GM12874 (cell line): ENCODE results near the gene ABLIM3.

Experiments used
- TF ChIP-seq, protein P1 (sequence below): IDR thresholded peaks from 2 replicates; pipeline ENCODE4 v1.5.1; 2011; ENCODE audit warnings: low read depth, mild to moderate bottlenecking, control low read depth, low read length, moderate library complexity; ENCODE audit not compliant: insufficient read depth

Gene ABLIM3

DNA sequence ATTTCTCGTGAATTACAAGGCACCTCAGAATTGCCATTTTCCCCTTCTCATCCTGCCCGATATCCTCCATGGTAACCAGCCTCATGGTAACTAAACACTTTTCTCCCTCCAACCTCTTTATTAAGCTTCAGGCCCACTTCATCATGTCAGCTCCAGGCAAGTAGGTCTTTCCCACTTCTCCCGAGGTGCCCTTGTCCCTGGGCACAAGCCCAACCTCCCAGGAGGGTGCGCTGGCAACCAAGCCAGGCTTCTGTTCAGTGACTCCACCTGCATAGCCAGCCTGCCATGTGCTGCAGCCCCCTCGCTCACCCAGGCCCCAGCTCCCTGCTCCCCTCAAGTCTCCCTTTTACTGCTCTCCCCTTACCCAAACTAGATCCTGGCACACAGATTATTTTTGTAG, 83.0 kb downstream of the ABLIM3 start:
- TF ChIP-seq, protein P1, sequence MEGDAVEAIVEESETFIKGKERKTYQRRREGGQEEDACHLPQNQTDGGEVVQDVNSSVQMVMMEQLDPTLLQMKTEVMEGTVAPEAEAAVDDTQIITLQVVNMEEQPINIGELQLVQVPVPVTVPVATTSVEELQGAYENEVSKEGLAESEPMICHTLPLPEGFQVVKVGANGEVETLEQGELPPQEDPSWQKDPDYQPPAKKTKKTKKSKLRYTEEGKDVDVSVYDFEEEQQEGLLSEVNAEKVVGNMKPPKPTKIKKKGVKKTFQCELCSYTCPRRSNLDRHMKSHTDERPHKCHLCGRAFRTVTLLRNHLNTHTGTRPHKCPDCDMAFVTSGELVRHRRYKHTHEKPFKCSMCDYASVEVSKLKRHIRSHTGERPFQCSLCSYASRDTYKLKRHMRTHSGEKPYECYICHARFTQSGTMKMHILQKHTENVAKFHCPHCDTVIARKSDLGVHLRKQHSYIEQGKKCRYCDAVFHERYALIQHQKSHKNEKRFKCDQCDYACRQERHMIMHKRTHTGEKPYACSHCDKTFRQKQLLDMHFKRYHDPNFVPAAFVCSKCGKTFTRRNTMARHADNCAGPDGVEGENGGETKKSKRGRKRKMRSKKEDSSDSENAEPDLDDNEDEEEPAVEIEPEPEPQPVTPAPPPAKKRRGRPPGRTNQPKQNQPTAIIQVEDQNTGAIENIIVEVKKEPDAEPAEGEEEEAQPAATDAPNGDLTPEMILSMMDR, result no peak

DNA sequence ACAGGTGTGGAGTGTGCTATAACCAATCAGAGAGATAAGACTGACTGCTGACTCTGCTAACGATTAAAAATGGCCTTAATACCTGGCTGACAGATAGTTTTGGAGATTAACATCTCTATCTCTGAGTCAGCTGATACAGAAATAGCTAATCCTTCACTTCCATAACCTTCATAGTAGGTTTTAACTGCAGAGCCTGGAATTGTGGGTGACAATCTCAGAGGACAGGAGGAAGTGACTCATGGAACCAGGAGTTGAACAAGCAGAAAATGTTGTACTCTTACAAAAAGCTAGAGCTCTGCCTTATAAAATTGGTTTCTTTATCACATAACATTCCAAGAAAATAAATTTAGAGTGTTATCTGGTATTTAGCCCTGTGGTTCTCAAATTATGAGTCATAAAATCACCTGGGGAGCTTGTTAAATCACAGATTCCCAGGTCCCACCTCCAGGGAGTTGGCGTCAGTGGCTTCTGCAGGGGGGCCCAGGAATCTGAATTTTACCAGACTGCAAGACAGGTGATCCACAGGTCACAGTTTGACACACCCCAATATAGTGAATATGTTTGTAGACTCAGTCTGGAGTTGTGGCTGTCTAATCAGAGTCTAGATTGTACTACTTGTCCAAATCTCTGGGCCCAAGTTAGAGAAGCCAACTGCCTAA, 86.0 kb downstream of the ABLIM3 start:
- TF ChIP-seq, protein P1, result no peak

DNA sequence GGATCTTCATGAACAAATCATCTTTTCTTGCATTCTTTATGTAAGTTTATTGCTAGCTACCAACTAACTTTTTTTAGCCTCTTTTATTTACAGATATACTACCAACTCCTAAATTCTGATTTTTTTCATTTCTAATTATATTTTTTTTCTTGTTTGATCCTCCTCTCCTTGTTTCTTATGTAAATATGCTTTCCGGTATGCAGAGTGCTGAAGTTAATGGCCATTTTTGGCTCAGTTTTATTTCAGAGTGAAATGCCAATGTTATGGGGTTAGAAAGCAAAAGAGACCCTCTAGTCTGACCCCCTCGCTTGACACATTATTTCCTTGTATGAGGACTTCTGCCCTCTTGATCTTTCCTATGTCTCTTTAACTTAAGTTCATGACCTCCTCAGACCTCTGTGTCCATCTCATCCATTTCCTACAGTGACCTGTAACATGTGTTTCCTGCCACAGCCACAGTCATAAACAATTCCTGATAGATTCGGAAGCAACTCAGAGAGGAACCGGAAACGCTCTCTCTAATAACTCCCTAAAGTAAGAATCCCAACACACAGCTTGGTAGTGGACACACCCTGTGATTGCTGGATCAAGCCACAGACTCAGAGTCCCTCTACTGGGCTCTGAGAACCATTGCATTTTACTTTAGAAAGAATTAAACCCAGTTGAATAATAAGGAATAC, 87.5 kb downstream of the ABLIM3 start:
- TF ChIP-seq, protein P1, result no peak

DNA sequence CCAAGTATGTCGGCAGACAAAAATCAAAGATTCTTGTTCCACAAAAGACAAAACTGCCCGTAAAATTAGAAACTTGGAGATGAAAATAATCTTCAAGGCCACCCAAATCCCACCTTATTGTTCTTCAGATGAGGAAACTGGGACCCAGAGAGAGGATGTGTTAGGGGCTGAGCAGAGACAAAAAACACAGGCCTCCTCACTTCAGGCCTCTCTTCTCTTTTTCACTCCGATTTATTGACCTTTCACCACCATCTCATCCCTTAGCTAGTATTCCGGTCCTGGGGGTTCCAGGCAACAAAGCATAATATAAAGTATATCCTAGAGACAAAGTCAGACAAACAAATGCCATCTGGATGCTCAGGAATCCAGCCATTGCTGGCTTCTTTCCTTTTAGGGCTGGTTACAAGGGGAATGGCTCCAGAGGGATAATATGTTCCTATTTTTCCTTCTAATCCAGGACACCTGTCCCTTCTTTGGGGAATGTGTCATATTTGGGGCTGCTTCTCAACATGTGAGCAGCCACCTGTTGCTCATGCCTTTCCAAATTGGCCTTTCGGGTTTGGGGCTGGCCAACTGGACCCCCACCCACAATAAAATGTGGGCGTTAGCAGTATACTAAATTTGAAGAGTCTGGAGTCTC, 88.1 kb downstream of the ABLIM3 start:
- TF ChIP-seq, protein P1, result no peak

DNA sequence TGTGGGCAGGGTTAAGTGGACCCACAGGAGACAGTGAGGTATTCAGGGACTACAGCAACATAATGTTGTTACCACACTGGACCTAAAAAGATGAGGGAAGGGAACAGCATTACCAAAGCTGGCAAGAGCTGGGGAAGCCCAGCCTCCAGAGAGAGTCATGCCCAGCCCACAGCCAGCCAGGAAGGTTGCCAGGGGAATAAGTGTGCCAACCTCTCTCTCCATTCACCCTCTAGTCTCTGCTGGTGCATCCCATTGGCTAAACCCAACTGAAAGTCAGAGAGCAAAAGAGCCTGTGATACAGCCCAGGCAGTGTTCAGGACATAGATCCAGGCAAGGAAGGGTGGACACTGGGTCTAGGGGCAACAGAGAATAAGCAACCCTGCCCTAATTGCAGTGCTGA, 94.5 kb downstream of the ABLIM3 start:
- TF ChIP-seq, protein P1, result no peak

DNA sequence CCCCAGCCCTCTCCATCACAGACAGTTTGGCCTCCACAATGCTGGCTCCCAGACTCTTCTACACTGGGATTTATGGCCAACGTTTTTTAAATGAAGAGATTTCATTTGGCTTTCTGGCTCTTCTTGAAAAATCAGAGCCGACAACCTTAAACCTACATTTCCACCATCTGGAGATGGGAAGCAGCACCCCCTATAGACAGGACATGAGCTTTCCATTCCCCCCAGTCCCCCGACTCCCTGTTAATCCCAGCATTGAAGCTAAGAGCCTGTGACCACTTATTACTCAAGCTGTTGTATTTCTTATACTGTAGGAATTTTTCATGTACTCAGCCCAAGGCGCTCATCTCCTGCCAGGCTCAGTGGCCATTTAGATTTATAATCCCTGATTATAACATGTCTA, 96.4 kb downstream of the ABLIM3 start:
- TF ChIP-seq, protein P1, result no peak

DNA sequence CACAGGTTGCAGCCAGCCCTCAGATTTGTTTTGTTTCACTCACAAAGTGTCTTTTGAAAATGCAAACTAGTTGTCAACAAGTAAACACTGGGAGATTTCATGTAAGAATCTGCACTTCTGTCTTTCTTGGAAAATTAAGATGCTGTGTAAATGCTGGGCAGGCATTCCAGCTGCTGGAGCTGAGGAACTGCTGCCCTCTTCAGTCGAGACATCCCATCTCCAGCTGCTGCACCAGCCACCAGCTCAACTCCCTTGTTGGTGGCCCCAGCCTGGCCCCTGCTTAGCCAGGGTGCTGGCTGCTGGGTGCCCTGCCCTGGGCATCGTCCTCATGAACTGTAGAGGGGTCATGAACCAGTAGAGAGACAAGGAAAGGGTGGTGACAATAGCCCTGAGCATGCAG, 97.2 kb downstream of the ABLIM3 start:
- TF ChIP-seq, protein P1, result no peak
